ENCODE data around the gene RNASE9.

RNASE9 gene

GRCh38 chr14:20560961-20561360 is at the start of gene RNASE9:
Gene RNASE9 (minus strand): TSS chr14:20561047.
- no peaks in the 10 kb centered on the region for H3K27me3 ChIP-seq (replicated peaks; ENCODE audit: control insufficient read depth, insufficient read depth, low read length)
- DNase-seq (ENCODE audit: low read depth) = no peak
- H3K9me3 ChIP-seq (ENCODE audit: control insufficient read depth, low read length) = no peaks in the 10 kb centered on the region
- no peak within 1 kb of the TSS for H3K4me3 ChIP-seq (ENCODE audit: low read length)
- H3K4me1 ChIP-seq (ENCODE audit: control insufficient read depth, insufficient read depth, low read length) = peaks cover 13% of the 10 kb centered on the region
- H3K9ac ChIP-seq (ENCODE audit: low read length) = no peak within 1 kb of the TSS
- no peaks in the 10 kb centered on the region for H3K36me3 ChIP-seq (ENCODE audit: control insufficient read depth, insufficient read depth, low read length, severe bottlenecking)

DNA sequence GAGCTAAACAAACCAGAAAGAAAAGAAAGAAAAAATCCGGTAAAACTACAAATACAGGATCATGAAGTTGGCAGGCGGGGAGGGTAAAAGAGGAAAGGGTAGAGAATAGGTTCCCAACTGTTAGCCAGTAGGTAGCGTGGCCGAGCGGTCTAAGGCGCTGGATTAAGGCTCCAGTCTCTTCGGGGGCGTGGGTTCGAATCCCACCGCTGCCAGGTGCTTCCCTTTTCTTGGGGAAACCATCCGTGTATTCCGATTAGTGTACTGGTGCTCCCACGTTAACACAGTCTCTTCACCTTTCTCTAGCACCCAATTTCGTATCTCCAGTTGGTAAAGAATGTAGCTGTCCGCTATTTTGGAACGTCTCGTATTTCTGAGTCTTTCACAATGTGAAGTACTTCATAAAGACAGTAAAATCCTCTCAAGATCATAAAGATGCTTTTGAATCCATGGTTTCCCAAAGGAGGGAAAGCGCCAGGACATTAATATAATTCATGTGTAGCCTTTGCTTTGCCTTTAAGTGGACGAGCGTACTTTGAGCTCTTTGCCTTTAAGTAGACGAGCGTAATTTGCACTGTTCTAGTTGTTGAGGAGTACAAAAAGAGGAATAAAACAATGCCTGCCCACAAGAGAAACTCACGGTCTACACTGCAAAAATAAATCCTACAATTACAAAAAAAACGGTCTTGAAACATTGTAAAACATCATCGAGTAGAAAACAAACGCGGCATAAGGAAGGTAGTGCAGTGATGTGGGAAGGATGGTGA is 49.3 kb upstream of the RNASE9 start:
- Histone ChIP-seq H3K36me3 (ENCODE audit: control insufficient read depth, insufficient read depth, low read length, severe bottlenecking) (no peaks in the 10 kb centered on the region), H3K4me3 (ENCODE audit: low read length) (peak overlapping the region; percentile 94), H3K9ac (ENCODE audit: low read length) (peak overlapping the region; percentile 80), H3K9me3 (ENCODE audit: control insufficient read depth, low read length) (no peaks in the 10 kb centered on the region), H3K4me1 (ENCODE audit: control insufficient read depth, insufficient read depth, low read length) (peaks cover 13% of the 10 kb centered on the region), H3K27me3 (replicated peaks; ENCODE audit: control insufficient read depth, insufficient read depth, low read length) (no peaks in the 10 kb centered on the region)
- DNase-seq (ENCODE audit: low read depth) = peak; percentile 80

GRCh38 chr14:20609215-20610001 is 48.6 kb upstream of the RNASE9 start:
- DNase-seq (ENCODE audit: low read depth) = peak; percentile 96
- H3K4me3 ChIP-seq (ENCODE audit: low read length) = peak overlapping the region; percentile 94
- H3K9me3 ChIP-seq (ENCODE audit: control insufficient read depth, low read length) = no peaks in the 10 kb centered on the region
- H3K36me3 ChIP-seq (ENCODE audit: control insufficient read depth, insufficient read depth, low read length, severe bottlenecking) = no peaks in the 10 kb centered on the region
- H3K9ac ChIP-seq (ENCODE audit: low read length) = peak overlapping the region; percentile 80
- H3K27me3 ChIP-seq (replicated peaks; ENCODE audit: control insufficient read depth, insufficient read depth, low read length) = no peaks in the 10 kb centered on the region
- peaks cover 9% of the 10 kb centered on the region for H3K4me1 ChIP-seq (ENCODE audit: control insufficient read depth, insufficient read depth, low read length)

DNA sequence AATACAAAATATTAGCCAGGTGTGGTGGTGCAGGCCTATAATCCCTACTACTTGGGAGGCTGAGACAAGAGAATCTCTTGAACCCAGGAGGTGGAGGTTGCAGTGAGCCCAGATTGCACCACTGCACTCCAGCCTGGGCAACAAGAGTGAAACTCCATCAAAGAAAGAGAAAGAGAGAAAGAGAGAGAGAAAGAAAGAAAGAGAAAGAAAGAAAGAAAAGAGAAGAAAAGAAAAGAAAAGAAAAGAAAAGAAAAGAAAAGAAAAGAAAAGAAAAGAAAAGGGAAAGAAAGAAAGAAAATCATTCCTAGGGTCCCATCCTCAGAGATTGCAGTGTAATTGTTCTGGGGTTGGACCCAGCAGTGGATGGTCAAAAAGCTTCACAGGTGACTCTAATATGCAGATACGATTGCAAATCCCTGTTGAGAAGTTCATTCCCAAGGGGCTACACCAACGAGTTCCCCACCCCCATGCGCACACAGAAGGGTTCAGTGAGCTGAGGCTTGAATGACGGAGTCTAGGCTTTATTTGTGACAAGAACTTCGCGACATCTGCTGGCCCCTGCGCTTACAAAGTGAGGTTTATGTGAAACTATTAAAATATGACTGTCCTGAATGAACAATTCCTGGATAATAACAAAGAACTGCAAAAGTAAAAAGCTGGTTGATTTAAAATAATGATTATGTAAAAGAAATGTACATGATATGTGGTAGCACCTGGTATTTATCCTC is 47.7 kb upstream of the RNASE9 start:
- DNase-seq (ENCODE audit: low read depth) = no peak

DNA sequence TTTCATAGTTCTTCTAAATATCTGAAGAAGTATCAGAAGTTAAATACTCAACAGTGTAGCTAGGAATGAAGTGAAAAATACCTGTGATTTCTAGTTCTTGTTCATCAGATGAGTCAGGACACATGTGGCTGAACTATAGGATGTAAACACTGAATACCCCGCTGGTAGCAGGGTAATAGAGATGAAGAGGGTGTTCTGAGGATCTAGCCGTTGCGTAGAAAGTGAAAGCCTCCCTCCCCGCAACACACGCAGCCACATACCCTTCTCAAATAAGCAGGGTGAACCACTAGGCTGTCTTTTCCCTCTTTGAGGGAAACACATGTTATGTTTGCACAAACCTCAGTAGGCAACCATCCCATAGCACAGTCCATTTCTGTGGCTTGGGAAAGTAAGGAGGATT is 46.8 kb upstream of the RNASE9 start:
- no peaks in the 10 kb centered on the region for H3K36me3 ChIP-seq (ENCODE audit: control insufficient read depth, insufficient read depth, low read length, severe bottlenecking)
- DNase-seq (ENCODE audit: low read depth) = no peak
- H3K27me3 ChIP-seq (replicated peaks; ENCODE audit: control insufficient read depth, insufficient read depth, low read length) = peaks cover 6% of the 10 kb centered on the region
- no peak overlapping the region for H3K9ac ChIP-seq (ENCODE audit: low read length)
- no peak overlapping the region for H3K4me3 ChIP-seq (ENCODE audit: low read length)
- no peaks in the 10 kb centered on the region for H3K9me3 ChIP-seq (ENCODE audit: control insufficient read depth, low read length)
- H3K4me1 ChIP-seq (ENCODE audit: control insufficient read depth, insufficient read depth, low read length) = peaks cover 3% of the 10 kb centered on the region

More for the DNA sequence above, 47.7 kb upstream of the RNASE9 start:
- Histone ChIP-seq H3K9ac (ENCODE audit: low read length) (no peak overlapping the region), H3K36me3 (ENCODE audit: control insufficient read depth, insufficient read depth, low read length, severe bottlenecking) (no peaks in the 10 kb centered on the region), H3K27me3 (replicated peaks; ENCODE audit: control insufficient read depth, insufficient read depth, low read length) (peaks cover 6% of the 10 kb centered on the region), H3K4me3 (ENCODE audit: low read length) (no peak overlapping the region), H3K4me1 (ENCODE audit: control insufficient read depth, insufficient read depth, low read length) (peaks cover 3% of the 10 kb centered on the region), H3K9me3 (ENCODE audit: control insufficient read depth, low read length) (no peaks in the 10 kb centered on the region)

- no peaks in the 10 kb centered on the region for H3K36me3 ChIP-seq (ENCODE audit: control insufficient read depth, insufficient read depth, low read length, severe bottlenecking)
- H3K9ac ChIP-seq (ENCODE audit: low read length) = no peak overlapping the region
- peaks cover 6% of the 10 kb centered on the region for H3K27me3 ChIP-seq (replicated peaks; ENCODE audit: control insufficient read depth, insufficient read depth, low read length)
- peaks cover 3% of the 10 kb centered on the region for H3K4me1 ChIP-seq (ENCODE audit: control insufficient read depth, insufficient read depth, low read length)
- no peak overlapping the region for H3K4me3 ChIP-seq (ENCODE audit: low read length)
- no peak for DNase-seq (ENCODE audit: low read depth)
- no peaks in the 10 kb centered on the region for H3K9me3 ChIP-seq (ENCODE audit: control insufficient read depth, low read length)
Observed at GRCh38 chr14:20606902-20607242, 46.0 kb upstream of the RNASE9 start.

DNA sequence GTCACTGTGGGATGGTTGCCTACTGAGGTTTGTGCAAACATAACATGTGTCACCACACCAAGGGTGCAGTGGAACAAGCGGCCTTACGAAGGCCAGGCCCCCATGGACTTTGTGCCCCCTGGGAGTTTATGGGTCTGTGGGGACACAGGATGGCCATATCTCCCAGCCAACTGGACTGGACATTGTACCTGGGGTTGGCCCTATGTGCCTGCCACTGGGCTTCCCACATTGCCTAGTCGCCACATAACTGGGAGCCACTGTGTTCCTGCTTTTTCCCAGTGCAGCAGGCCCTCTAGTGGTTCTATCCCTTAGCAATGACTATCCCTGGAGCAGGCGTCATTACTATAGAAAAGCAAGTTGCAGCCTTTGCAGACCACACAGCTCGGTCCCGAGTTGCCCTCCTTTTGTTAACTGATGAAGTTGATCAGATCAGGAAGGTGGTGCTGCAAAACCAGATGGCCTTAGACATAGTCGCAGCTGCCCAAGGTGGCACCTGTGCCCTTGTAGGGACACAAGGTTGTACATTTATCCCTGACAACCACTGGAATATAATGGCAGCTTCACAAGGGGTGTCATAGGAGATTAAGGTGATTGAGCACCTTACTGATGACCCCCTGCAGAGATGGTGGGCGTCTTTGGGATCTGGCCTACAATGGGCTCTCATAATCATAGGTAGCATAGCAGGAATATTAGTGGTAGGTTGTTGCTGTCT is 45.5 kb upstream of the RNASE9 start:
- DNase-seq (ENCODE audit: low read depth) = peak; percentile 39
- H3K36me3 ChIP-seq (ENCODE audit: control insufficient read depth, insufficient read depth, low read length, severe bottlenecking) = no peaks in the 10 kb centered on the region
- H3K9me3 ChIP-seq (ENCODE audit: control insufficient read depth, low read length) = no peaks in the 10 kb centered on the region
- H3K9ac ChIP-seq (ENCODE audit: low read length) = no peak overlapping the region
- no peak overlapping the region for H3K4me3 ChIP-seq (ENCODE audit: low read length)
- H3K4me1 ChIP-seq (ENCODE audit: control insufficient read depth, insufficient read depth, low read length) = peaks cover 3% of the 10 kb centered on the region
- peaks cover 6% of the 10 kb centered on the region for H3K27me3 ChIP-seq (replicated peaks; ENCODE audit: control insufficient read depth, insufficient read depth, low read length)

GRCh38 chr14:20603813-20604690 is 43.2 kb upstream of the RNASE9 start:
- Histone ChIP-seq H3K4me1 (ENCODE audit: control insufficient read depth, insufficient read depth, low read length) (no peaks in the 10 kb centered on the region), H3K9me3 (ENCODE audit: control insufficient read depth, low read length) (no peaks in the 10 kb centered on the region), H3K4me3 (ENCODE audit: low read length) (no peak overlapping the region), H3K27me3 (replicated peaks; ENCODE audit: control insufficient read depth, insufficient read depth, low read length) (peaks cover 9% of the 10 kb centered on the region), H3K36me3 (ENCODE audit: control insufficient read depth, insufficient read depth, low read length, severe bottlenecking) (no peaks in the 10 kb centered on the region), H3K9ac (ENCODE audit: low read length) (no peak overlapping the region)
- DNase-seq (ENCODE audit: low read depth) = no peak

DNA sequence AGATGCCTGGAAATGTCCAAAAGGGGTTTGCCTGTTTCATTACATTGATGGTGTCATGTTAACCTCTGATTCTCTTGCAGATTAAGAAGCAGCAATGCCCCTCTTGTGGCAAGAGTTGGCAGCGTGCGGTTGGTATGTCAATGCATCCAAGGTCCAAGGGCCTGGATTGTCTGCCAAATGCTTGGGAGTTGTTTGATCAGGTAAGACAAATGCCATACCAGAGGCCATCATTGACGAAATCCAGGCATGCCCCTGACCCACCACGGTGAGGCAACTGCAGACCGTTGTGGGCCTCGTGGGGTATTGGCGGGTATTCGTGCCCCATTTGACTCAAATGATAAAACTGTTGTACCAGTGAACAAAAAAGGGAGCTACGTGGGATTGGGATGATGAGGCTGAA is 41.7 kb upstream of the RNASE9 start:
- H3K4me3 ChIP-seq (ENCODE audit: low read length) = no peak overlapping the region
- H3K9ac ChIP-seq (ENCODE audit: low read length) = no peak overlapping the region
- no peaks in the 10 kb centered on the region for H3K9me3 ChIP-seq (ENCODE audit: control insufficient read depth, low read length)
- H3K27me3 ChIP-seq (replicated peaks; ENCODE audit: control insufficient read depth, insufficient read depth, low read length) = peaks cover 9% of the 10 kb centered on the region
- DNase-seq (ENCODE audit: low read depth) = no peak
- peaks cover 5% of the 10 kb centered on the region for H3K4me1 ChIP-seq (ENCODE audit: control insufficient read depth, insufficient read depth, low read length)
- no peaks in the 10 kb centered on the region for H3K36me3 ChIP-seq (ENCODE audit: control insufficient read depth, insufficient read depth, low read length, severe bottlenecking)

DNA sequence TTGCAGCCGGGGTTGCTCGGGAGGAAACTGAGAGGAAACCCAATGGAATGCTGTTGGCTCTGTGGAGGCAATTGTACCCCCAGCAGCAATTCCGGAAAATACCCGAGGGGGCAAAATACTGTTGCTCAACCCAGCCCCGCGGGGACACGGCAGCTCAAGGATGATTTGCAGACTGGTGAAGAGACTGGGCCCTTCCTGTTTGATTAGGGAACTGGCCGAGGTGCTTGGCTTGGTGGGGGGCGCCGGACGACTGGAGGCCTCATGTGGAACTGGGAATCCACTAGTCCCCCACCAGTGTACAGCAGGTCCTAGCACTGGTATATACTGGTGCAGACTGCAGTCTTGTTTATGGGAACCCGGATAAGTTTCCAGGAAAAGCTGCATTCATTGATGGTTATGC is 40.7 kb upstream of the RNASE9 start:
- Histone ChIP-seq H3K4me3 (ENCODE audit: low read length) (no peak overlapping the region), H3K27me3 (replicated peaks; ENCODE audit: control insufficient read depth, insufficient read depth, low read length) (peaks cover 9% of the 10 kb centered on the region), H3K9me3 (ENCODE audit: control insufficient read depth, low read length) (no peaks in the 10 kb centered on the region), H3K36me3 (ENCODE audit: control insufficient read depth, insufficient read depth, low read length, severe bottlenecking) (no peaks in the 10 kb centered on the region), H3K4me1 (ENCODE audit: control insufficient read depth, insufficient read depth, low read length) (peaks cover 9% of the 10 kb centered on the region), H3K9ac (ENCODE audit: low read length) (no peak overlapping the region)
- DNase-seq (ENCODE audit: low read depth) = no peak
